Subcutaneous abdominal adipose tissue (tissue), 5 donors: ENCODE results near the gene HOXC10.

ENCODE experiments used
- H3K27ac ChIP-seq: one replicate; pipeline ENCODE4 v1.7.0; 2013; ENCODE audit warnings: low read depth, mild to moderate bottlenecking, inconsistent platforms, low read length, moderate library complexity
- H3K27me3 ChIP-seq, 5 donors: one replicate each; pipeline ENCODE4 v1.7.0; 2013; ENCODE audit warnings: low read length in 5 of 5, inconsistent platforms in 1 of 5; ENCODE audit not compliant: control insufficient read depth in 5 of 5, insufficient read depth in 4 of 5
- H3K36me3 ChIP-seq, 5 donors: one replicate each; pipeline ENCODE4 v1.7.0; 2013; ENCODE audit warnings: low read length in 5 of 5; ENCODE audit not compliant: control insufficient read depth in 5 of 5, insufficient read depth in 5 of 5
- H3K4me1 ChIP-seq, 5 donors: one replicate each; pipeline ENCODE4 v1.7.0; 2013; ENCODE audit warnings: low read length in 5 of 5, mild to moderate bottlenecking in 3 of 5, moderate library complexity in 1 of 5; ENCODE audit not compliant: control insufficient read depth in 5 of 5, insufficient read depth in 5 of 5
- H3K4me3 ChIP-seq, 5 donors: one replicate each; pipeline ENCODE4 v1.7.0; 2013; ENCODE audit warnings: low read length in 5 of 5, low read depth in 1 of 5
- H3K9ac ChIP-seq, 5 donors: one replicate each; pipeline ENCODE4 v1.7.0; 2013; ENCODE audit warnings: low read length in 5 of 5, mild to moderate bottlenecking in 4 of 5, moderate library complexity in 3 of 5
- H3K9me3 ChIP-seq, 5 donors: one replicate each; pipeline ENCODE4 v1.7.0; 2013; ENCODE audit warnings: low read length in 5 of 5; ENCODE audit not compliant: control insufficient read depth in 5 of 5
- donor health status: healthy.
- donor health status: healthy.
- donor health status: healthy.
- donor health status: healthy.
- donor health status: healthy.

The HOXC10 gene

DNA sequence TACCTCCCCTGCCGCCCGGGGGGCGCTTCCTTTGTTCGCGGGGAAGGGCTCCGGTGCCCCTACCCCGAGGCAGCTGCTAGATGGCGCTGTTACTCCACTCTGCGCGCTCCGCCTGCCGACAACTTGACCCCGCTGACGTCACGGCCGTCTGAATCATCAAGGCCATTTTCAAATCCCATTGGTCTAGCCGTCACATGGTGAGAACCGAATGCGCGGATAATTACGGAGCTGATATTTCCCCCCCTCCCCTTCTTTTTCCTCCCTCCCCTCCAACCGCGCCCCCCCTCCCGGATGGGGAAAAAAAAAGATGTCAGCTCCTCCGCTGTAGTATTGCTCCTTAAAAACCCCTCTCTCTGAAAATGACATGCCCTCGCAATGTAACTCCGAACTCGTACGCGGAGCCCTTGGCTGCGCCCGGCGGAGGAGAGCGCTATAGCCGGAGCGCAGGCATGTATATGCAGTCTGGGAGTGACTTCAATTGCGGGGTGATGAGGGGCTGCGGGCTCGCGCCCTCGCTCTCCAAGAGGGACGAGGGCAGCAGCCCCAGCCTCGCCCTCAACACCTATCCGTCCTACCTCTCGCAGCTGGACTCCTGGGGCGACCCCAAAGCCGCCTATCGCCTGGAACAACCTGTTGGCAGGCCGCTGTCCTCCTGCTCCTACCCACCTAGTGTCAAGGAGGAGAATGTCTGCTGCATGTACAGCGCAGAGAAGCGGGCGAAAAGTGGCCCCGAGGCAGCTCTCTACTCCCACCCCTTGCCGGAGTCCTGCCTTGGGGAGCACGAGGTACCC, at the start of gene HOXC10:
HOXC10 (plus strand) TSS at position 246 of the 791 bp plus-strand sequence; CDS start at position 360, 114 bp downstream.
- Histone ChIP-seq H3K36me3 (no peaks in the 10 kb centered on the region), H3K9ac (peak within 1 kb of the TSS in 4 of 5 donors; percentile 56 to 79 (median 68)), H3K4me3 (peak within 1 kb of the TSS; percentile 57 to 74 (median 71)), H3K9me3 (no peaks in the 10 kb centered on the region), H3K27ac (peak within 1 kb of the TSS; percentile 78), H3K27me3 (peaks cover 0 to 65% (median 40%) of the 10 kb centered on the region in 5 donors), H3K4me1 (peaks cover 7 to 57% (median 46%) of the 10 kb centered on the region in 5 donors)

- Histone ChIP-seq H3K9ac (no peak overlapping the region), H3K4me3 (no peak overlapping the region), H3K9me3 (no peaks in the 10 kb centered on the region), H3K27ac (no peak overlapping the region), H3K27me3 (peaks cover 75 to 97% (median 91%) of the 10 kb centered on the region in 5 donors), H3K36me3 (no peaks in the 10 kb centered on the region), H3K4me1 (peaks cover 0 to 17% (median 4%) of the 10 kb centered on the region in 5 donors)
Measured at GRCh38 chr12:53935383-53936341, 49.3 kb upstream of the HOXC10 start.

GRCh38 chr12:53937099-53937498, 47.8 kb upstream of the HOXC10 start:
- no peaks in the 10 kb centered on the region for H3K36me3 ChIP-seq
- no peak overlapping the region for H3K9ac ChIP-seq
- peaks cover 0 to 17% (median 4%) of the 10 kb centered on the region in 5 donors for H3K4me1 ChIP-seq
- no peaks in the 10 kb centered on the region for H3K9me3 ChIP-seq
- no peak overlapping the region for H3K27ac ChIP-seq
- no peak overlapping the region for H3K4me3 ChIP-seq
- H3K27me3 ChIP-seq, result peaks cover 79 to 95% (median 91%) of the 10 kb centered on the region in 5 donors

- peaks cover 0 to 17% (median 4%) of the 10 kb centered on the region in 5 donors for H3K4me1 ChIP-seq
- no peaks in the 10 kb centered on the region for H3K9me3 ChIP-seq
- H3K36me3 ChIP-seq, result no peaks in the 10 kb centered on the region
- no peak overlapping the region for H3K4me3 ChIP-seq
- peaks cover 79 to 94% (median 87%) of the 10 kb centered on the region in 5 donors for H3K27me3 ChIP-seq
- H3K9ac ChIP-seq, result no peak overlapping the region
- H3K27ac ChIP-seq, result no peak overlapping the region
Measured at GRCh38 chr12:53937596-53938325, 47.2 kb upstream of the HOXC10 start.

- Histone ChIP-seq H3K9ac (no peak within 1 kb of the TSS), H3K27ac (no peak within 1 kb of the TSS), H3K36me3 (no peaks in the 10 kb centered on the region), H3K4me1 (peaks cover 0 to 17% (median 4%) of the 10 kb centered on the region in 5 donors), H3K4me3 (peak within 1 kb of the TSS in 1 of 5 donors; percentile 6), H3K27me3 (peaks cover 78 to 94% (median 83%) of the 10 kb centered on the region in 5 donors), H3K9me3 (no peaks in the 10 kb centered on the region)
Measured at GRCh38 chr12:53938326-53939140, 46.4 kb upstream of the HOXC10 start, which contains the start of gene HOXC13. TSS of gene HOXC13 (plus strand) at chr12:53938831. CDS start at chr12:53938907, 76 bp downstream.

- no peak overlapping the region for H3K27ac ChIP-seq
- no peak overlapping the region for H3K4me3 ChIP-seq
- no peaks in the 10 kb centered on the region for H3K9me3 ChIP-seq
- H3K9ac ChIP-seq, result no peak overlapping the region
- no peaks in the 10 kb centered on the region for H3K36me3 ChIP-seq
- peaks cover 0 to 17% (median 4%) of the 10 kb centered on the region in 5 donors for H3K4me1 ChIP-seq
- peaks cover 78 to 94% (median 83%) of the 10 kb centered on the region in 5 donors for H3K27me3 ChIP-seq
Measured at GRCh38 chr12:53939141-53940108, 45.5 kb upstream of the HOXC10 start.

- no peaks in the 10 kb centered on the region for H3K36me3 ChIP-seq
- H3K9ac ChIP-seq, result no peak overlapping the region
- H3K4me1 ChIP-seq, result peaks cover 0 to 16% (median 4%) of the 10 kb centered on the region in 5 donors
- no peak overlapping the region for H3K4me3 ChIP-seq
- no peaks in the 10 kb centered on the region for H3K9me3 ChIP-seq
- H3K27me3 ChIP-seq, result peaks cover 78 to 94% (median 84%) of the 10 kb centered on the region in 5 donors
- H3K27ac ChIP-seq, result no peak overlapping the region
Measured at GRCh38 chr12:53940443-53941014, 44.4 kb upstream of the HOXC10 start.

GRCh38 chr12:53941187-53941586, 43.8 kb upstream of the HOXC10 start:
- H3K9me3 ChIP-seq, result no peaks in the 10 kb centered on the region
- peaks cover 0 to 16% (median 4%) of the 10 kb centered on the region in 5 donors for H3K4me1 ChIP-seq
- no peak overlapping the region for H3K27ac ChIP-seq
- no peak overlapping the region for H3K4me3 ChIP-seq
- no peak overlapping the region for H3K9ac ChIP-seq
- peaks cover 78 to 94% (median 85%) of the 10 kb centered on the region in 5 donors for H3K27me3 ChIP-seq
- H3K36me3 ChIP-seq, result no peaks in the 10 kb centered on the region
